ENCODE results near the gene ARHGAP18.

The ARHGAP18 gene

DNA sequence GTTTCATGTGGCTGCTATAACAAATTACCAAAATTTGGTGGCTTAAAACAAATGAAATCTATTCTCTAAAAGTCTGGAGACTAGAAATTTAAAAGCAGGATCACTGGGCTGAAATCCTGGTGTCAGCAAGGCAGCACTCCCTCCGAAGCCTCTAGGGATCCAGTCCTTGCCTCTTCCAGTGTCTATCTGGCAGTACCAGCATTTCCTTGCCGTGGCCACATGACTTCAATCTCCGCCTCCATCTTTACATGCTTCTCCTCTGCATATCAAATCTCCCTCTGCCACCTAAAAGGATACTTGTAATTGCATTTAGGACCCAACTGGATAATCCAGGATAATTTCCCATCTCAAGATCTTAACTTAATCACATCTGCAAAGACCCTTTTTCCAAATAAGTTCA is 30.2 kb downstream of the ARHGAP18 start:
- H3K4me3 ChIP-seq (ENCODE audit: low read depth, low read length): no peak overlapping the region
- TF ChIP-seq, protein P1, sequence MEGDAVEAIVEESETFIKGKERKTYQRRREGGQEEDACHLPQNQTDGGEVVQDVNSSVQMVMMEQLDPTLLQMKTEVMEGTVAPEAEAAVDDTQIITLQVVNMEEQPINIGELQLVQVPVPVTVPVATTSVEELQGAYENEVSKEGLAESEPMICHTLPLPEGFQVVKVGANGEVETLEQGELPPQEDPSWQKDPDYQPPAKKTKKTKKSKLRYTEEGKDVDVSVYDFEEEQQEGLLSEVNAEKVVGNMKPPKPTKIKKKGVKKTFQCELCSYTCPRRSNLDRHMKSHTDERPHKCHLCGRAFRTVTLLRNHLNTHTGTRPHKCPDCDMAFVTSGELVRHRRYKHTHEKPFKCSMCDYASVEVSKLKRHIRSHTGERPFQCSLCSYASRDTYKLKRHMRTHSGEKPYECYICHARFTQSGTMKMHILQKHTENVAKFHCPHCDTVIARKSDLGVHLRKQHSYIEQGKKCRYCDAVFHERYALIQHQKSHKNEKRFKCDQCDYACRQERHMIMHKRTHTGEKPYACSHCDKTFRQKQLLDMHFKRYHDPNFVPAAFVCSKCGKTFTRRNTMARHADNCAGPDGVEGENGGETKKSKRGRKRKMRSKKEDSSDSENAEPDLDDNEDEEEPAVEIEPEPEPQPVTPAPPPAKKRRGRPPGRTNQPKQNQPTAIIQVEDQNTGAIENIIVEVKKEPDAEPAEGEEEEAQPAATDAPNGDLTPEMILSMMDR (IDR thresholded peaks at IDR 0.05; ENCODE audit: low read depth, low read length, missing control alignments): no peak

DNA sequence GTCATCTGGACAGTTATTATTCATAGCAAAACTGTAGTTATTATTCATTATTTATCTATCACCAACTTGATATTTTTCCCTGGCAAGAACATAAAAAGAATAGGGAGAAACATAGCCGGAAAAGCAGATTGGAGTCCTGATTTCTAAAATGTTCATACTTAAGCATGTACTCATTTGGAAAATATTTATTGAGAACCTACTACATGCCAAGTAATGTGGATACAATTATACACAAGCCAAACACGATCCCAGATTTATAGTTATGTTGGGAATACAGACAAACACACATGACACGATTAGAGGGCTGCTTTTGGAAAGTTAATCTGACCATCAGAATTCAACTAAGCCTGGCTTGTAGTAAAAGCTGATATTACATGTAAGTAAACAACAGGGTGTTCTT is 30.7 kb downstream of the ARHGAP18 start:
- DNase-seq (ENCODE audit: low read depth): no peak
- TF ChIP-seq, protein P1 (IDR thresholded peaks at IDR 0.05; ENCODE audit: low read depth, low read length, missing control alignments): no peak
- H3K4me3 ChIP-seq (ENCODE audit: low read depth, low read length): no peak overlapping the region

More for the DNA sequence above, 30.2 kb downstream of the ARHGAP18 start:
- DNase-seq (ENCODE audit: low read depth): no peak

DNA sequence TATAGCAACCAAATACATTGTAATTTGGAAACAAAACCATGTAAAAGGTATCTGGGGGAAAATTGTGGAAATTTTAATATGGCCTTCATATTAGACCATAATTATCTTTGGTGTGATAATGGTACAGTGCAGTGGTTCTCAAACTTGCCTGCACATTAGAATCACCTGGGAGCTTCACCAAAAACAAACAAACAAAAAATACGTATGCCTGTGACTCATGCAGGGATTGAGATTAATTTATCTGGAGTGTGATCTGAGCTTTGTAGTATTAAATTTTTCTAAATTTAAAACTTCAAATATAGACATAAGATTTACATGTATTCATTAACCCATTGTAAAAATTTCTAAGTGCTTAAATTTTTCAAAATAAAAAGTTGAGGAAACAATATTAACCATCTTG is 31.5 kb downstream of the ARHGAP18 start:
- DNase-seq (ENCODE audit: low read depth): no peak
- TF ChIP-seq, protein P1 (IDR thresholded peaks at IDR 0.05; ENCODE audit: low read depth, low read length, missing control alignments): no peak
- H3K4me3 ChIP-seq (ENCODE audit: low read depth, low read length): no peak overlapping the region

DNA sequence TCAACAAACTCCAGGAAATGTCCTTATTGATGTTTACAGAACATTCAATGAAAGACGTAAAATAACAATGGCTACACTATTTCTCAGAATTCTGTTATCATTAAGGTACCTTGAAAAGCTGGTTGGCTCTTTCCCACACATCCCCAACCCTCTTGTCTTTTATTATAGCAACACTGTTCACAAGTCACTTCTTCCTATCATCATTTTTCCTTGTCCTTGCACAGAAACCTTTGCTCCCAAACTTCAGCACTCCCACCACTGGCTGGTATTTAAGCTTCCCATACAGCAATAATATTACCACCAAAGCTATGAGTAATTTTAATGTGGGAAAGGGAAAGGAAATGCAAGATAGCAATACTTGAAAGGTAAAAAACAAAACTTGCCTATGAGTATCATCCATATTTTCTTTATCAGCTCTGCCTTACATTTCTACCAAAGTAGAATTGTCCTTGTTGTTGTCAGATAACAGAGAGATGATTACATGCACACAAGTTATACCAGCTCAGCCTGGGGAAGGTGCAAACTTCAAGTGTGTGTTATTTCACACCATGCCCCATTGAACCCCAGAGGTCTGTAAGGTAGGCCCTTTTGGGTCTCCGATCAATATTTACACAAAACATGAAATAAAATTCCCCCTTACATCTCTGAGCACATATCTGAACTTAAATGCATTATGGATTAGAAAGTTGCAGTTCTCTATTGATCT is 32.2 kb downstream of the ARHGAP18 start:
- TF ChIP-seq, protein P1 (IDR thresholded peaks at IDR 0.05; ENCODE audit: low read depth, low read length, missing control alignments): no peak

DNA sequence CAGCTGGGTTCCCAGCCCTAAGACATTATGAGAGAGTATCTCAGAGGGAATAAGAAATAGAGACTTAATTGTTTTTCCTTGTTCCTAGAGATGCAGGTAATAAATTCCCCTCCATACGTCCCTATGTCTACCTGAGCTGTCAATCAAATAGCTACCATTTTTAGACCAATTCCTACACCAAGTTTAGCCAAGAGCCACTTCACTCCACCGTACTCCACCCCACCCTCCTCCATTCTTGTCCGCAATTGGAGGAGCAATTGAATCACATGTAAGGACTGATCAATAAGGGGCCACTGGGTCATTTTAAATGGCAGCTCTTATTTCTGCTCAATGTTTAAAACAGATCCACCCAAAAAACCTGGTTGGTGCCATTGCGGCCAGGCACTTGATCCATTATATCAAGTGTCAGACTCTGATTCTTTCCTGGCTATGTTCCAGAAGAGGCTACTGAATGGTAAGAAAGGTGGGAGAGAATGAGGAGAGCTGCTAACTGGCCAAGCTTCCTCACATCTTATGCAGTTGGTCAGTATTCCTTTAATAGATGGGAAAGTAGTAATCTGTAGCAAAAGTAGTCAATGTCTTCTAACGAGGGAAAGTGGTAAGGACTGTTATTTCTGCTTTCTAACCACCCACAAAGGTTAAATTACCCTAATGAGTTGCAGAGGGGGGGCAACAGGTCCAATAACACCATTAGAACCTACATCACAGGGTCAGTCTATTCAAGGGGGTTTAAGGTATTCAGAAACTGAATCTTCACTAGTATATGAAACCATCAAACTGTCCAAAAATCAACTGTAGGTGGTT is 34.1 kb downstream of the ARHGAP18 start:
- TF ChIP-seq, protein P1 (IDR thresholded peaks at IDR 0.05; ENCODE audit: low read depth, low read length, missing control alignments): no peak
- no peak overlapping the region for H3K4me3 ChIP-seq (ENCODE audit: low read depth, low read length)
- no peak for DNase-seq (ENCODE audit: low read depth)

More for the DNA sequence above, 32.2 kb downstream of the ARHGAP18 start:
- no peak for DNase-seq (ENCODE audit: low read depth)
- H3K4me3 ChIP-seq (ENCODE audit: low read depth, low read length): no peak overlapping the region

DNA sequence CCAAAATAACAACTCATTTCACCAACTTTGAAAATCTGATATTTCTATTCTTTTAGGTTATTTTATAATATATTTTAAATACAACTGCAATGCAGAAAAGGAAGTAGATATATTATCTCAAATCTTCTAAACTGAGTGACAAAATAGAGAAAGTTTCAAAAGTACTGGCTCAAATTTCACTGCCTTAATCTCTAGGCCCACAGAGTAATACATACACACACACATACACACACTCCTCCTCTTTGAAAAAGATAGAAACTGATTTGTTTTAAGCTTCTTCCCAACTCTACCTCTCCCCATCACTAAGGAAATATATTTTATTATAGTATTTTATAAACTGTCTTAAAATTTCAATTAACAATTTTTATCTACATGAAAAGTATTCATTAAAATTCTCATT is 36.2 kb downstream of the ARHGAP18 start:
- DNase-seq (ENCODE audit: low read depth): no peak
- no peak overlapping the region for H3K4me3 ChIP-seq (ENCODE audit: low read depth, low read length)
- TF ChIP-seq, protein P1 (IDR thresholded peaks at IDR 0.05; ENCODE audit: low read depth, low read length, missing control alignments): no peak
